D721Med (cell line): Measurements from ENCODE around the gene LRRC74B.
"Not testable (repeated sequence)": the region's sequence is repeated elsewhere in the genome, so short reads cannot be mapped to it uniquely, and the experiment has no call there.

Experiments used
- DNase-seq: peaks from one replicate; pipeline ENCODE4 v3.0.0; 2011; ENCODE audit warnings: low spot score; ENCODE audit not compliant: insufficient read length
- FAIRE-seq: peaks from 2 replicates; lab custom pipeline; 2011; peaks lifted over from hg19 to GRCh38; lab: Jason Lieb, UNC
- TF ChIP-seq, protein P1 (sequence below): IDR thresholded peaks from 2 replicates; pipeline ENCODE4 v1.5.1; 2012; ENCODE audit warnings: mild to moderate bottlenecking, control low read depth; ENCODE audit not compliant: insufficient read depth; ENCODE audit errors: missing control alignments

Gene LRRC74B

DNA sequence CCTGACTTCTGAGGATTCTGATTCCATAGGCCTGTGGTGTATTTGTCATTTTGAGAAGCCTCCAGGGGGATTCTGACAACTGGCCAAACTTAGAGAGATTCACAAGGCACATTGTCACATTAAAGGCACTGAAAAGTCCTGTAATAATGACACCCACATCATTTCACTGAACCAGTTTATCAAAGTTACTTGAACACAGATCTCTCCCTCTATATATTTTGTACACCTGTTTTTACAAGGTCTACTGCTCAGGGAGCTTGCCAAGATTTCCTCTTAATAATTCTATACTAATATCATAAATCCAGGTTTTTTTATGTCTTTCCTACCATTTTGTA lies 50.0 kb downstream of the LRRC74B start:
- DNase-seq (no peak), FAIRE-seq (no peak)
- TF ChIP-seq, protein P1, sequence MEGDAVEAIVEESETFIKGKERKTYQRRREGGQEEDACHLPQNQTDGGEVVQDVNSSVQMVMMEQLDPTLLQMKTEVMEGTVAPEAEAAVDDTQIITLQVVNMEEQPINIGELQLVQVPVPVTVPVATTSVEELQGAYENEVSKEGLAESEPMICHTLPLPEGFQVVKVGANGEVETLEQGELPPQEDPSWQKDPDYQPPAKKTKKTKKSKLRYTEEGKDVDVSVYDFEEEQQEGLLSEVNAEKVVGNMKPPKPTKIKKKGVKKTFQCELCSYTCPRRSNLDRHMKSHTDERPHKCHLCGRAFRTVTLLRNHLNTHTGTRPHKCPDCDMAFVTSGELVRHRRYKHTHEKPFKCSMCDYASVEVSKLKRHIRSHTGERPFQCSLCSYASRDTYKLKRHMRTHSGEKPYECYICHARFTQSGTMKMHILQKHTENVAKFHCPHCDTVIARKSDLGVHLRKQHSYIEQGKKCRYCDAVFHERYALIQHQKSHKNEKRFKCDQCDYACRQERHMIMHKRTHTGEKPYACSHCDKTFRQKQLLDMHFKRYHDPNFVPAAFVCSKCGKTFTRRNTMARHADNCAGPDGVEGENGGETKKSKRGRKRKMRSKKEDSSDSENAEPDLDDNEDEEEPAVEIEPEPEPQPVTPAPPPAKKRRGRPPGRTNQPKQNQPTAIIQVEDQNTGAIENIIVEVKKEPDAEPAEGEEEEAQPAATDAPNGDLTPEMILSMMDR: no peak

DNA sequence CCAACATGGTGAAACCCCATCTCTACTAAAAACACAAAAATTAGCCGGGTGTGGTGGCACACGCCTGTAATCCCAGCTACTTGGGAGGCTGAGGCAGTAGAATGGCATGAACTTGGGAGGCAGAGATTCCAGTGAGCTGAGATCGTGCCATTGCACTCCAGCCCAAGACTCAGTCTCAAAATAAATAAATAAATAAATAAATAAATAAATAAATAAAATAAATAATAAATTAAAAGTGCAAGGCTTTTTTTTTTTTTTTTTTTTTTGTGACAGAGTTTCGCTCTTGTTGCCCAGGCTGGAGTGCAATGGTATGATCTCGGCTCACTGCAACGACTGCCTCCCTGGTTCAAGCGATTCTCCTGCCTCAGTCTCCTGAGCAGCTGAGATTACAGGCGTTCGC lies 51.1 kb downstream of the LRRC74B start:
- DNase-seq, FAIRE-seq: not testable (repeated sequence)

DNA sequence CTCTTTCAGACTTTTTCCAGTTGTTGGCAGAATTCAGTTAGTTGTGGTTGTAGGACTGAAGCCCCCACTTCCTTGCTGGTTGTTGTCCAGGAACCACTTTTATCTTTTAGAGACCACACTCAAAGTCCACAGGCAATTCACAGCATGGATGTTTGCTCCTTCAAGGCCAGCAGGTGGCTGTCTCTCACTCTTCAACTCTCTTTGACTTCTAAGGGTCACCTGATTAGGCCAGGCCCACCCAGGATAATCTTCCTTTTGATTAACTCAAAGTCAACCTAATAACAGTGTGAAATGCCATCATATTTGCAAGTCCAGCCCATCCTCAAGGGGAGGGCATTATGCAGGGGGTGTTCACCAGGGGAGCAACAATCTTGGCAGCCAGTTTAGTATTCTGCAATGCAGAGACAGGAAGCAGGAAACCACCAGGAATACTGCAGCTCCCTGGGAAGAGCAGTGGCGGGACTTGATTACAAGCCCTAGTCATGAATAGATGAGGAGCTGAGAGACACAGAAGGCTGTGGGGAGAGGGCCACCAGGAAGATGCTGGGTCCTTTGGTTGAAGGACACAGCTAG lies 52.4 kb downstream of the LRRC74B start:
- no peak for FAIRE-seq
- DNase-seq: no peak
- TF ChIP-seq, protein P1: no peak

DNA sequence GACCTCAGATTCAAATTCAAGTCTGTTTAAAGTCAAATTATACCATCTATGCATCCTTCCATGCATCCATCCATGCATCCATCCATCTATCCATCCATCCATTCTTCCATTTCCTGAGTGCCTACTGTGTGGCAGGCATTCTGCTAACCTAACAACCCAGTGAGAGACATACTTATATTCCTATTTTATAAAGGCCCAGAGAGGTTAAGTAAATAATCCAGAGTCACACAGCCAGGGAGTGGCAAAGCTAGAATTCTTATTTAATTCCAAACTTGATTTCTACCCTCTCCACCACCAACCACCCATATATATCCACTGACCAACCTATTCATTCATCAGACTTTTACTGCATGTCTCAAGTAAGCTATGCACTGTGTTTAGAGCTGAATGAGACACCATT lies 53.8 kb downstream of the LRRC74B start:
- FAIRE-seq (no peak), DNase-seq (no peak)
- TF ChIP-seq, protein P1: no peak

DNA sequence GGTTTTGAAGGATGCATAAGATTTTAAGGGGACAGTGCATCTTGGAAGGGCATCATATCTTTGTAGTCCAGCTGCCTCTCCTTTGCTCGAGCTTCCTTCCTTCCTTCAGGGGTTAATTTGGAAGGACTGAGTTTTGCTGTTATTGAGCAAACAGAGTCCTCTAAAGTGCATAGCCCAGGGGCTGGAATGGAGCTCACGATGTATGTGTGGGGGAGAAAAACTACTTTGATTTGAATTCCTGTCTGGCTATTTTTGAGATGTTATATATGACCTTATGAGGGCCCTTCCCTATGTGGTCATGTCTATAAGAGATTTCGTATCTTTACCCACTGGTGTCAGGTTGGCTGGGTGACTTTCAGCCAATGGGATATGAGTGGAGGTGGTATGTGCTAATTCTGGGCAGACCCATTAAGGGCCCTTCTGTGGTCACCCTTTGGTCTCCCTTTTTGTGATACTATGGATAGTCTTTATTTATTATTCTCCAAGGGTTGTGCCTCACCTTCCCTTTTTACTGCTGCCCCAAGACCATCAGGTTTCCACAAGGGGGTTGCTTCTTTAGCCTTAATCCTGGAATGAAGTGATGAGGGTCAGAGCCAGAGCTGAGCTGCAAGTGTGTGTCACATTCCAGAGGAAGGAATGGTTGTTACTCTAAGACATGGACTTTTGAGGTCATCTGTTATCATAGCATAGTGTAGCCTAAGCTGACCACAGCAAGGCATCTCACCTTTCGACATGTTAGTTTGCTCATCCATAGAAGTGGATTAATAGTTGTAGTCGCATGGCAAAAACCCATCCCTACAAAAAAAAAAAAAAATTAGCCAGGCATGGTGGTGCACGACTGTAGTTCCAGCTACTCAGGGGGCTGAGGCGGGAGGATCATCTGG lies 54.6 kb downstream of the LRRC74B start:
- TF ChIP-seq, protein P1: no peak

DNA sequence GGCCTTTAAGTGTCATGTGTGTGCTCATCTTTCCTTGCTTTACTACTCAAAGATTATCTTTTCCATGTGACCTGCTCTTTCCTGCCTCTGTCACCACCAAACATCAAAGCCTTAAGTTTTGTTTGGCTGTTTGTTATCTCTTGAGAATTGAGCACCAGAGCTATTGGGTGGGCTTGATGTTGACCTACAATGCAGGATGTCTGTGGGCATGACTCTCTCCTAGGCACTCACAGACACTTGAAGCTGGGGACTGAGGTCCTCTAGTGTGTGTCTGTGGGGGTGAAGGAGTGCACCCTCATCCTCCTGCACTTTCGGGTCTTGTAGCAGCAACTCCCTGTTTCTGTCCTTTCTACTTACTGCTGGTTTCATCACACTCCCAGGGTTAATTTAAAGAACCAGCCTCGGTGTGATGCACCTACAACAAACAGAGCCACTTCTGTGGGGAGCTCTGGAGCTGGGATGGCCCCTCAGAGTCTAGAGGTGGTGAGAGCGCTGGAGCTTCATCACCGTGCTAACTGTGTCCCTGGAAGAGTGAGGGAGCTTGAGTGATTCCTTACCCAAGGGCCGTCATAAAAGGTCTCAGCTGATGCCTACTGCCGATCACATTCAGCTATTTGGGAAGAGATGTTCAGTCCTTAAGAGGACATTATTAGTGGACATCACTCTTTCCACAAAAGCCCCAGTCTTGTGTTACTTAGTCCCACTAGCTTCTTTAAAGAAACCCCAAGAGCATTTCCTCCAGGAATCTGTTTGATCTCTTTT lies 56.3 kb downstream of the LRRC74B start:
- DNase-seq (no peak), FAIRE-seq (no peak)
- TF ChIP-seq, protein P1: no peak

More for the DNA sequence above, 54.6 kb downstream of the LRRC74B start:
- FAIRE-seq (no peak), DNase-seq (no peak)

DNA sequence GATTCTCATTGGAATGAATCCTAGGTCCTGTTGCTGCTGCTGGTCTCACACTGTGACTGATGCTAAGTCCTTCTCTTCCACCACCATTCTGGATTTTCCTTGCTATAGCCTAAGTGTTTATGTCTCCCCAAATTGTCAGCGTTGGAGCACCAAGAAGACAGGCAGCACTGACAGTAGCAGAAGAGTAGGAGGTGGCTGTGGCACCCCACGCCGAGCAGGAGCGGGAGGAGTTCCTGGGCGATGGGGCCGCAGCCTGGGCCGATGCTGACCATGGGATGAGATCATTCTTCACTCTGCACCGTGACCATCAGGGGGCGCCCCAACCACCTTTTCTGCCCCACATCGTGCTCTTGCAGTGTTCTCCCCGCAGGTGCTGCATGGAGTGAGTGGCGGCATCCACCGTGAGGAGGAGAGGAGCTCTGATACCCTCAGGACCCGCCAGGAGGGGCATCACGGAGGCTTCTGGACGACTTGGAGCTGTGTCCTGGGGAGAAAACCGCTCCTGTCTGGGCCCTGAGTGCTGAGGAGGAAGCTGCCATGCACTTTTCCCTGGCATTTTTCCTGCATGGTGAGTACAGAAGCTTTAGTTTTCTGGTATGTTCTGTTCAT lies 57.0 kb downstream of the LRRC74B start:
- TF ChIP-seq, protein P1: peak; percentile 56

More for the DNA sequence above, 57.0 kb downstream of the LRRC74B start:
- DNase-seq (peak; percentile 80), FAIRE-seq (no peak)
